ENCODE measurements around the gene SMARCAL1.
A peak's percentile ranks its signal among the peaks of the same experiment; 100 is the strongest.

SMARCAL1 gene

GRCh38 chr2:216477283-216478035, 65.2 kb downstream of the SMARCAL1 start:
- DNase-seq (ENCODE audit: low read depth): no peak

- DNase-seq (ENCODE audit: low read depth): peak; percentile 92
Observed at GRCh38 chr2:216478151-216478550, 65.9 kb downstream of the SMARCAL1 start.

DNA sequence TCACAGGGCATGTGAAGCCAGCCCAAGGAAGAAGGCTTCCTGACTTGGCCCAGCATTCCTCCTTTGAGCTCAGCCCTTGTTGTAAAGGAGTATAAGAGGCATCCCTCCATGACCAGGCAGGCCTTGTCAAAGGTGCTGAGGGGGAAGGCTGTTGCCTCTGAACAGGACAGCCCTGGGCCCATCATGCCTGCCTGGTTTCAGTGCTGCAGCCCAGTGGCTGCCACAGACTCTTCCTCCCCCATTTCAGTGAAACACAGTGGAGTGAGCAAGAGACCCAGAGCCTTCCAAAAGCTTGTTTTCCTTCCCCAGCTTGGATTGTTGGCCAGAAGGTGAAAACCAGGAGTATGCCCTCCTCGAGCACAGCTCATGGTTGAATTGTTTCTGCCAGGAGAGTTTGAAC, 66.5 kb downstream of the SMARCAL1 start:
- no peak for DNase-seq (ENCODE audit: low read depth)

DNA sequence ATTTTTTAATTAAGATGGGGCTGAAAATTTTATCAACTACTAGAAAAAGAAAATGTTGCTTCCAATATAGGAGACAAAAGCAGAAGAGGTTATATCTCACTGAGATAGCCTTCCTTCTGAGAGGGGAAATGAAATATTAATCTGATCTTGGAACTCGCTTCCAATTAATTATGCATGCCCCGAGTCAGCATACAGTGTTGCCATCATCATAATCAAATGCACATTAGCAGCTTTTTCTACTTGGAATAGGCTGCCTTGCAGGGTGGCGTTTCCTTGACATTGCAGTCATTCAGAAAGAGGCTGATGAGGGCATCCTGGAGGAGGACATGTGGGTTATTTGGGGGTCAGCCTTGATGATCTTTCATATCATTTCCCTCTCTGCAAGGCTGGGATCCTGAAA, 67.9 kb downstream of the SMARCAL1 start:
- no peak for DNase-seq (ENCODE audit: low read depth)

DNA sequence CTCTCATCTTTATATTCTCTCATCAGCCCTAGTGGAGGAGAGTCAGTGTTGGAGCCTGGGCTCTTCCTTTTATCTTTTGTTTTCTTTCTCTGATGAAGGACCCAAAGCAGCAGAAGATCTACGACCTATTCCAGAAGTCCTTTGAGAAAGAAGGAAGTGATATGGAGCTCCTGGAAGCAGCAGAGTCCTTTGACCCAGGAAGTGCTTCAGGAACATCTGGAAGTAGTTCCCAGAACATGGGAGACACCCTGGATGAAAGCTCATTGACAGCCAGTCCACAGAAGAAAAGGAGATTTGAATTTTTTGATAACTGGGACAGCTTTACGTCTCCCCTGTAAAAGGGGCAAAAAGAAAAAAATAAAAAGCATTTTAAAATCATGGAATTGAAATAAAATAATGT, 70.4 kb downstream of the SMARCAL1 start:
- no peak for DNase-seq (ENCODE audit: low read depth)

DNA sequence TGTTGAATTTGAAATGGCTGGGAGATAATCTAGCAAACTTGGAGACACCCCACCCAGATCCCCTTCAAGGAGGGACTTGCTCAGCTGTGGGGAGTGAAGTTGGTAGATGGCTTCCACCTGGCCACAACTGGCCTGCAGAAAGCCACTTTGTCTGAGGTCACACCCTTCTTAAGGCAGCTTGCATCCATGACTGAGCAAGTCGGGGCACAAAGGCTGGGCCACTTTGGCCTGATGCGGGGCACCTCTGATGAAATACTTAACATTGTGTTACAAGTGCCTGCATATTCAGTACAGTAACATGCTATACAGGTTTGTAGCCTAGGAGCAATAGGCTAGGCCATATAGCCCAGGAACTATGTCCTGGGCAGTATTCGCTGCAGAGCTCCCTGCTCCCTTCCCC, 73.0 kb downstream of the SMARCAL1 start:
- DNase-seq (ENCODE audit: low read depth): no peak

- no peak for DNase-seq (ENCODE audit: low read depth)
Observed at GRCh38 chr2:216485745-216486144, 73.5 kb downstream of the SMARCAL1 start.

GRCh38 chr2:216486271-216486670, 74.0 kb downstream of the SMARCAL1 start:
- no peak for DNase-seq (ENCODE audit: low read depth)

- no peak for DNase-seq (ENCODE audit: low read depth)
Observed at GRCh38 chr2:216486708-216487107, 74.4 kb downstream of the SMARCAL1 start.

DNA sequence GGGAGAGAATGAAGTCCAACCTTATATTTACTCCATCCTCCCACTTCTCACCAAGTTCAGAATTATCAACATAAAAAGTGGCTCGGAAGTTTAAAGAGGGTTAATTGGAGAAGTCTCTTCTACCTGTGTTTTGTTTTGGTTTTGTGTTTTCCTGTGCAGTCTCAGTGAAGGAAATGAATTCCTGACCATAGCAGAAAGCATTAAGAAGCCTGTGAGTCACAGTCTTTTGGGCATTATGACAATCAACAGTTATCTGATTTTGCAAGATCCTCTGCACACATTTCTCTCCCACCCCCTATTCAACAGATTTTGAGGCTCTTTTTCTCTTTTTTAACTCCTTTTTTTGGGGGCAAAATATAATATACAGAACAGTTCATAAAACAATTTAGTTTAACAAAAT, 77.8 kb downstream of the SMARCAL1 start:
- peak; percentile 81 for DNase-seq (ENCODE audit: low read depth)

- no peak for DNase-seq (ENCODE audit: low read depth)
Observed at GRCh38 chr2:216491793-216492596, 79.7 kb downstream of the SMARCAL1 start.

DNA sequence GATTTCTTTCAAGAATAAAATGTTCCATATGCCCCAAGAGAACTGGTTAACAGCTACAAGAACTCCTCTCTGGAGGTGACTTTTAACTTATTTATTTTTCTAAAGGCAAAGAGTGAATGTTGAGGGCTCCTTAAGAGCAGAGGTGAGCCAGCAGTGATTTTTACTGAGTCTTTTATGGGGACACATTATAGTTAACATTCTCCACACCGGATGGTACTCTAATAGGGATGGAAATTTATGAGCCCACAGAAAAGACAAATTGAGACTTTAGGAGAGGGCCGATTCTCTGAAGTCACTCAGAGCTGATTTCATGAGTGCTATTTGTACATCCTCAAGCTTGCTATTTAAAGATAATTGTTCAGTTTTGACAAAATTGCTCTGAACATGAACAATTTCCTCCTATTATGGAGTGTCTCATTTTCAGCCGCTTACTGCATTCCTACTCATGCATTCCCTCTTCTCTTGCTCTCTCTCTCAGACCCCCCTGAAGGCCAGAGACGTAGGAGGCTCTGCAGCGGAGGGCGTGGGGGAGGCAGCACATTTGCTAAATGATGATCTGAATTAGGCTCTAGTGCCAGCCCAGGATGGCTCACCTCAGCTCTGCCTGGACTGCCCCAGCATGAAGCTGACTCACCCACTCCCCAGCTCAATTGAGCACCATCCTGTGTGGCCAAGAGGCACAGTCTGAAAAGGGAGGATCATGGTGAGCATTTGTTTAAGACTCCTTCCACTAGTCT, 80.5 kb downstream of the SMARCAL1 start:
- peak; percentile 88 for DNase-seq (ENCODE audit: low read depth)

- DNase-seq (ENCODE audit: low read depth): no peak
Observed at GRCh38 chr2:216493334-216493685, 81.0 kb downstream of the SMARCAL1 start.

DNA sequence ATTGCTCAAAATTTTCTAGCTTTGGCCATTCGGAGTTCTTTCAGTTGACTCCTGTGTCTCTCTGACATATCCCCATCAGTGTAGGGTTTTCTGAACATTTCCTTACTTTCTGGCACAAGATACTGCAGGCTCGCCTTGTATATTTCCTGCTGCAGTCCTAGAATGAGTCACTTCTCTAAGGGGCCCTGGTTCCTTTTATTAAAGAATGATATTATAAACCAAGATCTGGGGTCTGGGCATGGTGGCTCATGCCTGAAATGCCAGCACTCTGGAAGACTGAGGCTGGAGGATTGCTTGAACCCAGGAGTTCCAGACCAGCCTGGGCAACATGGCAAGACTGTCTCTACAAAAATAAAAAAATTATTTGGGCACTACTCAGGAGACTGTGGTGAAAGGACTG, 83.4 kb downstream of the SMARCAL1 start:
- DNase-seq (ENCODE audit: low read depth): peak; percentile 76

DNA sequence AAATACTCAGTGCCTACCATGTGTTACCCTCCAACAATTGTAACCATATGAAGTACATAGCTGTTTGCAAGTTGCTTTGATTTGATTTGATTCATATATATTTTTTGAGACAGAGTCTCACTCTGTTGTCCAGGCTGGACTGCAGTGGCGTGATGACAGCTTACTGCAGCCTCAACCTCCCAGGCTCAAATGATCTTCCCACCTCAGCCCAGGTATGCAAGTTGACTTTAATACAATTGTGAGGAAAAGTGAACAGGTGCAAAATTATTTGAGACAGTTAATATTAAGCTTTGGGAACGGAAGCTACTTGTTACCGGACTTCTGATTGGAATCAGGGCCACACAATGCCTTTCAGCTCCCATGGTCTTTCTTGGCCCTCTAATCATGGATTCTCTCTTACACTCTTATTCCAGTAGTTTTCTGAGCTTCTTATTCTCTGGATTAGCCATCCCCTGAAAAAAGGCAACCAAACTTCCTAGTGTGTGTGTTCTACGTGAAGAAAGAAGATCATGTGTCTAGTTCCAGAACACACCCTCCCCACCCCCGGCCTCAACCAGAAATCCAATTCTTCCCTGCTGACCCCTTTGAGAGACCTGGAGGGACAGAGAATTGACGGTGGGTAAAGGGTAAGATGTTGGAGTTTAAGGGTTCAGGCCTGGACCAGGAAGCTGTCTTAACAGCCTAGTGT, 85.2 kb downstream of the SMARCAL1 start:
- DNase-seq (ENCODE audit: low read depth): no peak

DNA sequence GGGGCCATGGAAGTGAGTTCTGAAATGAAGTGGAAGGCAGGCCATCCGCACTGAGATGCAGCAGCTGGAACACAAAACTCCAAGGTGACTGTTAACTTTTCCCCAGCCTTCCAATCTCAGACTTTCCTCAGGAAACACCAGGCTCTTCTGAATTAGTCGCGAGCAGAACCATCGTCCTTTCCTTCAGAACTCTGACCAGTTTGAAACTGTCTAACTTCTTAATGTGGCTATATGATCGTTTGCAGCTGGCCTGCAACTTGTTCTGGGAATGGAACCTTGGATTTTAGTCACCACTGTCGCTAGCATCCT, 85.7 kb downstream of the SMARCAL1 start:
- DNase-seq (ENCODE audit: low read depth): peak; percentile 23

GRCh38 chr2:216498379-216499352, 86.4 kb downstream of the SMARCAL1 start, which contains the start of gene RPL37A:
Gene RPL37A (plus strand): TSS chr2:216498844. CDS start chr2:216498875, 31 bp downstream.
- peak; percentile 98 for DNase-seq (ENCODE audit: low read depth)

DNA sequence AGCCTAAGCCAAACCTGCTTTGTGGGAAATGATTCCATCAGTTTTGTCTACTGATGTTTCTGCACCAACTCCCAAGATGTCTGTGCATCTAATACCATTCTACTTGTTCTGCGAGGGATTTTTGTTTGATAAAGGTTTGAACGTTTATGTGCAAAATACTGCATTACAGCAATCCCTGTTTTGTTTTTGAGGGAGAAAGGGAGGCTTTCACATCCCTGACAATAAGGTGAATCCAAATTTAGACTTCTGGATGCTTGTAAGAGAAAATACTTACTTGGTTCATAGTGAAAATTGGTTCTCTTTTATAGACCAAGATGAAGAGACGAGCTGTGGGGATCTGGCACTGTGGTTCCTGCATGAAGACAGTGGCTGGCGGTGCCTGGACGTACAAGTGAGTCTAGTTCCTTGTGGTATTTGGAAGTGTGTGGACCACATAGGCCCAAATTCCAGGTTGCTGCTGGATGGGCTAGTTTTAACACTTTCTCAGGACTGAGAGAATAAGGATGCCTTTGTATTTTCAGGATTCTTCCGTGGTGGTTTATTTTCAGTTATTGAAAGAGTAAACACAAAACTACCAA, 87.4 kb downstream of the SMARCAL1 start:
- DNase-seq (ENCODE audit: low read depth): peak; percentile 33

DNA sequence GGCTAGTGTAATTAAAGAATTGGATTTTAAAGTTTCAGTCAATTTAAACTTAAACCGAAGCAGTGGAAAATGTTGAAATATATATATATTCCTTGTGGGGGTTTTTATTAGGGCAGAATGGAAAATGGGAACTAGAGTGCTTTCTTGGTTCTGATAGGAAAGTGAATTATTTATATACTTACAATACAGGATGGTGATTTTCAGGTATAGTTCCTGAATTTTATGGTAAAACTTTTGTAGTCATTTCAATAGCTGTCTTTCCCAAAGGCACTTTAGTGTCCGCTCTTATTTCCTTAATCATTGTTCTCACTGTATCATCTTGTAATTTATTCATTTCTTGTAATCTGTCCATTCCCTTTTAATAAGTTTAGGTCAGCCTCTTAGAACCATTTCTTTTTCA, 88.3 kb downstream of the SMARCAL1 start:
- no peak for DNase-seq (ENCODE audit: low read depth)

GRCh38 chr2:216501854-216502253, 89.6 kb downstream of the SMARCAL1 start:
- no peak for DNase-seq (ENCODE audit: low read depth)

All from ELR (cell line).